Caco-2 (cell line): ENCODE measurements around the gene PRKX. TPM values are rescaled to one million over a fixed set of nuclear protein-coding genes. Genes with fewer than 3 reads are reported as not detected.
"Not testable (repeated sequence)": the region's sequence is repeated elsewhere in the genome, so short reads cannot be mapped to it uniquely, and the experiment has no call there.

ENCODE experiments used
- BruUV-seq: library from RNA; stranded (reverse); fragments of 400-500 nt; replicated peaks from 2 replicates; lab custom pipeline; 2021; lab: Mats Ljungman, UMichigan
- CTCF ChIA-PET: fragments of 300-600 bp; sonication (Branson Sonifier 250); formaldehyde crosslinking; loops from one replicate; lab custom pipeline; 2022; ENCODE audit warnings: antibody characterized with exemption; lab: Charles Lee
- POLR2A ChIA-PET: fragments of 300-600 bp; sonication (Branson Sonifier 250); formaldehyde crosslinking; loops from one replicate; lab custom pipeline; 2022; ENCODE audit warnings: antibody characterized with exemption; lab: Charles Lee
- DNase-seq, 2 experiments: peaks; one replicate each; pipeline versions ENCODE4 v3.0.0 to v3.0.0-alpha.2; 2020 to 2022
- H3K27me3 ChIP-seq: replicated peaks from 2 replicates; pipeline ENCODE4 v1.6.0; 2011; ENCODE audit warnings: low read length; ENCODE audit not compliant: control insufficient read depth, insufficient read depth
- H3K36me3 ChIP-seq: 2 replicates; pipeline ENCODE4 v1.5.1; 2011; ENCODE audit warnings: low read length; ENCODE audit not compliant: control insufficient read depth, insufficient read depth
- H3K4me1 ChIP-seq: fragments of 250-450 bp; sonication (Bioruptor Pico); 2 replicates; pipeline ENCODE4 v1.5.1; 2020; ENCODE audit warnings: mild to moderate bottlenecking
- H3K4me3 ChIP-seq: 2 replicates; pipeline ENCODE4 v1.5.1; 2011; ENCODE audit warnings: low read depth, mild to moderate bottlenecking, control low read depth, low read length
- H3K9me3 ChIP-seq: fragments of 250-450 bp; sonication (Bioruptor Pico); 2 replicates; pipeline ENCODE4 v1.5.1; 2020; ENCODE audit warnings: mild to moderate bottlenecking, moderate library complexity
- H3K27ac Mint-ChIP-seq: one replicate; pipeline ENCODE4 v1.8.0; 2022; ENCODE audit warnings: mixed read lengths; ENCODE audit not compliant: unreplicated experiment
- H3K27me3 Mint-ChIP-seq: one replicate; pipeline ENCODE4 v1.8.0; 2022; ENCODE audit warnings: mixed read lengths; ENCODE audit not compliant: insufficient read depth, unreplicated experiment
- H3K36me3 Mint-ChIP-seq: one replicate; pipeline ENCODE4 v1.8.0; 2022; ENCODE audit warnings: mild to moderate bottlenecking, mixed read lengths; ENCODE audit not compliant: insufficient read depth, unreplicated experiment
- H3K4me1 Mint-ChIP-seq: one replicate; pipeline ENCODE4 v1.8.0; 2022; ENCODE audit warnings: low read depth, mixed read lengths; ENCODE audit not compliant: unreplicated experiment
- H3K4me3 Mint-ChIP-seq: one replicate; pipeline ENCODE4 v1.8.0; 2022; ENCODE audit warnings: mild to moderate bottlenecking, moderate library complexity, mixed read lengths; ENCODE audit not compliant: unreplicated experiment
- H3K9me3 Mint-ChIP-seq: one replicate; pipeline ENCODE4 v1.8.0; 2022; ENCODE audit warnings: mixed read lengths; ENCODE audit not compliant: unreplicated experiment
- intact Hi-C: fragments of 100-400 bp; cut with micrococcal nuclease; formaldehyde crosslinking; loops from one replicate; pipeline ENCODE4 v1.10.0; 2022; ENCODE audit not compliant: unreplicated experiment
- total RNA-seq: library from RNA; stranded (reverse); gene quantifications from 2 replicates; pipeline ENCODE4 v1.2.3, GENCODE V29; 2022
- TF ChIP-seq, protein P1 (sequence below), 2 experiments: fragments of 200-600 bp in 1 of 2; IDR thresholded peaks; 1 replicate in 1 of 2; 2 replicates in 1 of 2; pipeline versions ENCODE4 v1.5.1 to v1.8.0; 2011 to 2022; ENCODE audit warnings: antibody characterized with exemption in 1 of 2, control low read depth in 1 of 2, inconsistent platforms in 1 of 2, low read depth in 1 of 2, low read length in 1 of 2, mild to moderate bottlenecking in 1 of 2, moderate library complexity in 1 of 2; ENCODE audit not compliant: insufficient read depth in 1 of 2, severe bottlenecking in 1 of 2, unreplicated experiment in 1 of 2

Gene PRKX
- total RNA-seq, 1 experiment from 2014 or later, result 20.3 TPM

GRCh38 chrX:3717742-3718420 lies 4.4 kb upstream of the PRKX start:
- no peaks in the 10 kb centered on the region for H3K36me3 Mint-ChIP-seq
- BruUV-seq, result no TSS peak
- intact Hi-C loops, result no loop called here
- no peaks in the 10 kb centered on the region for H3K9me3 ChIP-seq
- no peak overlapping the region for H3K27ac Mint-ChIP-seq
- no peaks in the 10 kb centered on the region for H3K9me3 Mint-ChIP-seq
- no peaks in the 10 kb centered on the region for H3K27me3 Mint-ChIP-seq
- no peak overlapping the region for H3K4me3 Mint-ChIP-seq
- no peaks in the 10 kb centered on the region for H3K4me1 ChIP-seq
- POLR2A ChIA-PET, result no interaction called here
- H3K36me3 ChIP-seq, result no peaks in the 10 kb centered on the region
- no peaks in the 10 kb centered on the region for H3K4me1 Mint-ChIP-seq
- CTCF ChIA-PET, result no interaction called here
- no peak for DNase-seq
- no peaks in the 10 kb centered on the region for H3K27me3 ChIP-seq
- TF ChIP-seq, protein P1, sequence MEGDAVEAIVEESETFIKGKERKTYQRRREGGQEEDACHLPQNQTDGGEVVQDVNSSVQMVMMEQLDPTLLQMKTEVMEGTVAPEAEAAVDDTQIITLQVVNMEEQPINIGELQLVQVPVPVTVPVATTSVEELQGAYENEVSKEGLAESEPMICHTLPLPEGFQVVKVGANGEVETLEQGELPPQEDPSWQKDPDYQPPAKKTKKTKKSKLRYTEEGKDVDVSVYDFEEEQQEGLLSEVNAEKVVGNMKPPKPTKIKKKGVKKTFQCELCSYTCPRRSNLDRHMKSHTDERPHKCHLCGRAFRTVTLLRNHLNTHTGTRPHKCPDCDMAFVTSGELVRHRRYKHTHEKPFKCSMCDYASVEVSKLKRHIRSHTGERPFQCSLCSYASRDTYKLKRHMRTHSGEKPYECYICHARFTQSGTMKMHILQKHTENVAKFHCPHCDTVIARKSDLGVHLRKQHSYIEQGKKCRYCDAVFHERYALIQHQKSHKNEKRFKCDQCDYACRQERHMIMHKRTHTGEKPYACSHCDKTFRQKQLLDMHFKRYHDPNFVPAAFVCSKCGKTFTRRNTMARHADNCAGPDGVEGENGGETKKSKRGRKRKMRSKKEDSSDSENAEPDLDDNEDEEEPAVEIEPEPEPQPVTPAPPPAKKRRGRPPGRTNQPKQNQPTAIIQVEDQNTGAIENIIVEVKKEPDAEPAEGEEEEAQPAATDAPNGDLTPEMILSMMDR (IDR thresholded peaks at IDR 0.05; ENCODE audit: insufficient read depth in 1 of 2, low read depth in 1 of 2, low read length in 1 of 2, severe bottlenecking in 1 of 2, unreplicated experiment in 1 of 2), result no peak
- H3K4me3 ChIP-seq, result no peak overlapping the region

- Histone ChIP-seq H3K36me3 (no peaks in the 10 kb centered on the region), H3K9me3 (no peaks in the 10 kb centered on the region), H3K4me3 (no peak overlapping the region), H3K27me3 (no peaks in the 10 kb centered on the region), H3K4me1 (no peaks in the 10 kb centered on the region)
- no TSS peak for BruUV-seq
- ChIA-PET POLR2A (no interaction called here), CTCF (no interaction called here)
- TF ChIP-seq, protein P1 (IDR thresholded peaks at IDR 0.05; ENCODE audit: insufficient read depth in 1 of 2, low read depth in 1 of 2, low read length in 1 of 2, severe bottlenecking in 1 of 2, unreplicated experiment in 1 of 2), result no peak
- Mint-ChIP-seq H3K4me1 (no peaks in the 10 kb centered on the region), H3K9me3 (no peaks in the 10 kb centered on the region), H3K4me3 (no peak overlapping the region), H3K27ac (no peak overlapping the region), H3K27me3 (no peaks in the 10 kb centered on the region), H3K36me3 (no peaks in the 10 kb centered on the region)
- DNase-seq, result no peak
- intact Hi-C loops, result no loop called here
Observed at GRCh38 chrX:3715921-3716320, 2.5 kb upstream of the PRKX start.

GRCh38 chrX:3714706-3715479 lies 1.4 kb upstream of the PRKX start:
- intact Hi-C loops, result loop anchor here (5.0 kb wide), 1 partner anchor 53 kb away; no protein-coding TSS in a partner anchor
- not testable (repeated sequence) for H3K4me1 ChIP-seq, H3K4me3 Mint-ChIP-seq

More at GRCh38 chrX:3714706-3715479, 1.4 kb upstream of the PRKX start:
- H3K9me3 ChIP-seq, BruUV-seq, H3K27me3 Mint-ChIP-seq, H3K27ac Mint-ChIP-seq, POLR2A ChIA-PET, CTCF ChIA-PET, DNase-seq, H3K36me3 Mint-ChIP-seq, H3K9me3 Mint-ChIP-seq, H3K4me3 ChIP-seq, H3K36me3 ChIP-seq, H3K4me1 Mint-ChIP-seq, H3K27me3 ChIP-seq: not testable (repeated sequence)
